GM12878 (cell line): ENCODE results near the gene PRM2. TPM values are rescaled to one million over a fixed set of nuclear protein-coding genes. Genes with fewer than 3 reads are reported as not detected.

Source experiments
- ATAC-seq: fragments of 200-7000 bp; cut with Tn5 transposase; 3 replicates; pipeline ENCODE4 v1.9.1; 2020; ENCODE audit warnings: mild to moderate bottlenecking, moderate library complexity
- BruUV-seq: library from RNA; stranded (reverse); fragments of 400-500 nt; replicated peaks from 2 replicates; lab custom pipeline; 2021; lab: Mats Ljungman, UMichigan
- CTCF ChIA-PET: fragments of 300-600 bp; sonication (Branson Sonifier 250); formaldehyde crosslinking; extraction: SDS; loops from one replicate; lab custom pipeline; 2021; ENCODE audit warnings: inconsistent platforms; lab: Yijun Ruan, JAX
- POLR2A ChIA-PET: fragments of 350-600 bp; formaldehyde crosslinking; extraction: SDS; loops from one replicate; lab custom pipeline; 2021; ENCODE audit warnings: inconsistent platforms; lab: Charles Lee
- RAD21 ChIA-PET: fragments of 300-600 bp; sonication (Branson Sonifier 250); formaldehyde crosslinking; loops from one replicate; lab custom pipeline; 2023; ENCODE audit warnings: antibody characterized with exemption; ENCODE audit not compliant: unreplicated experiment; lab: Charles Lee
- SMC1A ChIA-PET: fragments of 300-600 bp; sonication (Branson Sonifier 250); formaldehyde crosslinking; loops from one replicate; lab custom pipeline; 2023; ENCODE audit not compliant: unreplicated experiment, uncharacterized antibody; lab: Charles Lee
- DNase-seq: peaks from one replicate; pipeline ENCODE4 v3.0.0-alpha.2; 2011; ENCODE audit warnings: low read depth, low spot score
- FAIRE-seq: peaks from 3 replicates; lab custom pipeline; 2011; peaks lifted over from hg19 to GRCh38; lab: Jason Lieb, UNC
- H2AFZ ChIP-seq: 2 replicates; pipeline ENCODE4 v1.6.0; 2011; ENCODE audit warnings: low read depth, low read length, control low read depth; ENCODE audit not compliant: control insufficient read depth
- H3K27ac ChIP-seq: 2 replicates; pipeline ENCODE4 v1.5.1; 2011; ENCODE audit warnings: control low read depth; ENCODE audit not compliant: control insufficient read depth, insufficient read depth
- H3K27me3 ChIP-seq, 2 experiments: replicated peaks in 1 of 2; 2 replicates each; pipeline versions ENCODE4 v1.6.0 to v1.6.1; 2011; ENCODE audit warnings: low read length in 1 of 2; ENCODE audit not compliant: control insufficient read depth in 2 of 2, insufficient read depth in 2 of 2
- H3K36me3 ChIP-seq, 2 experiments: 2 replicates each; pipeline ENCODE4 v1.5.1; 2011; ENCODE audit warnings: low read length in 1 of 2; ENCODE audit not compliant: control insufficient read depth in 2 of 2, insufficient read depth in 2 of 2
- H3K4me1 ChIP-seq: 2 replicates; pipeline ENCODE4 v1.6.1; 2011; ENCODE audit warnings: mild to moderate bottlenecking, low read length, moderate library complexity, mixed read lengths; ENCODE audit not compliant: control insufficient read depth, insufficient read depth
- H3K4me2 ChIP-seq: 2 replicates; pipeline ENCODE4 v1.6.0; 2011; ENCODE audit warnings: control low read depth; ENCODE audit not compliant: control insufficient read depth, insufficient read depth
- H3K4me3 ChIP-seq: fragments of 200-600 bp; sonication (generic); 2 replicates; pipeline ENCODE4 v1.5.1; 2016
- H3K79me2 ChIP-seq: 2 replicates; pipeline ENCODE4 v1.6.0; 2011; ENCODE audit warnings: low read length; ENCODE audit not compliant: control insufficient read depth, insufficient read depth
- H3K9ac ChIP-seq: 2 replicates; pipeline ENCODE4 v1.8.0; 2011; ENCODE audit warnings: low read length, control low read depth, mixed read lengths; ENCODE audit not compliant: control insufficient read depth, insufficient read depth
- H3K9me3 ChIP-seq: replicated peaks from 3 replicates; pipeline ENCODE4 v1.5.1; 2011; ENCODE audit warnings: mild to moderate bottlenecking, low read length; ENCODE audit not compliant: control insufficient read depth, insufficient read depth
- H4K20me1 ChIP-seq: 2 replicates; pipeline ENCODE4 v1.6.0; 2011; ENCODE audit not compliant: control insufficient read depth, insufficient read depth
- ASH2L ChIP-seq: fragments of 300-600, 200-600 bp; sonication (generic); IDR thresholded peaks from 2 replicates; pipeline ENCODE4 v1.6.1; 2017; ENCODE audit warnings: low read depth, mild to moderate bottlenecking, borderline replicate concordance
- E2F4 ChIP-seq: IDR thresholded peaks from 2 replicates; pipeline ENCODE4 v1.6.1; 2012; ENCODE audit warnings: low read depth, low read length, improper control_type of control experiment
- FOS ChIP-seq: IDR thresholded peaks from 3 replicates; pipeline ENCODE4 v1.6.1; 2011; ENCODE audit warnings: borderline replicate concordance; ENCODE audit not compliant: insufficient read length; ENCODE audit errors: extremely low read depth
- FOXK2 ChIP-seq: fragments of 450-650 bp; IDR thresholded peaks from 2 replicates; pipeline ENCODE4 v1.6.1; 2017; ENCODE audit warnings: mild to moderate bottlenecking, moderate library complexity
- IRF3 ChIP-seq: fragments of 450-650 bp; IDR thresholded peaks from 2 replicates; pipeline ENCODE4 v1.6.1; 2014; ENCODE audit warnings: mild to moderate bottlenecking
- IRF4 ChIP-seq: IDR thresholded peaks from 2 replicates; pipeline ENCODE4 v1.6.1; 2011; ENCODE audit warnings: low read depth, low read length
- MTA2 ChIP-seq: fragments of 450-650 bp; IDR thresholded peaks from 2 replicates; pipeline ENCODE4 v1.6.1; 2016; ENCODE audit warnings: low read depth, mild to moderate bottlenecking, moderate library complexity
- NR2C1 ChIP-seq: fragments of 450-650 bp; IDR thresholded peaks from 2 replicates; pipeline ENCODE4 v1.6.1; 2017; ENCODE audit warnings: antibody characterized with exemption, mild to moderate bottlenecking, moderate library complexity
- PKNOX1 ChIP-seq: fragments of 450-650 bp; IDR thresholded peaks from 2 replicates; pipeline ENCODE4 v1.6.1; 2016; ENCODE audit warnings: mild to moderate bottlenecking
- SIN3A ChIP-seq: IDR thresholded peaks from 2 replicates; pipeline ENCODE4 v1.6.1; 2012; ENCODE audit warnings: low read depth, low read length, improper control_type of control experiment
- SMC3 ChIP-seq: IDR thresholded peaks from 2 replicates; pipeline ENCODE4 v1.6.1; 2011; ENCODE audit warnings: low read length, improper control_type of control experiment, borderline replicate concordance
- SREBF2 ChIP-seq: IDR thresholded peaks from 2 replicates; pipeline ENCODE4 v1.6.1; 2012; ENCODE audit warnings: mild to moderate bottlenecking, low read length
- TCF12 ChIP-seq: IDR thresholded peaks from 2 replicates; pipeline ENCODE4 v1.6.1; 2011; ENCODE audit warnings: low read depth, mild to moderate bottlenecking, low read length
- TCF3 ChIP-seq: IDR thresholded peaks from 2 replicates; pipeline ENCODE4 v1.6.1; 2012; ENCODE audit warnings: low read depth, mild to moderate bottlenecking, low read length, borderline replicate concordance; ENCODE audit not compliant: insufficient read depth
- USF1 ChIP-seq: IDR thresholded peaks from 2 replicates; pipeline ENCODE4 v1.6.1; 2011; ENCODE audit warnings: borderline replicate concordance, low read depth, mild to moderate bottlenecking, moderate library complexity, mixed read lengths, low read length; ENCODE audit not compliant: insufficient read depth; ENCODE audit errors: extremely low read length
- YY1 ChIP-seq: IDR thresholded peaks from 2 replicates; pipeline ENCODE4 v1.6.1; 2011; ENCODE audit warnings: low read depth, mild to moderate bottlenecking, low read length
- ZNF24 ChIP-seq: fragments of 450-650 bp; IDR thresholded peaks from 2 replicates; pipeline ENCODE4 v1.6.1; 2017; ENCODE audit warnings: antibody characterized with exemption, mild to moderate bottlenecking
- WGBS: methylation state at CpG from one replicate; pipeline ENCODE4 v1.1.6; 2016; ENCODE audit warnings: low lambda C conversion rate; ENCODE audit not compliant: insufficient replicate concordance, insufficient coverage; ENCODE audit errors: missing lambda C conversion rate; 5-methylcytosine and 5-hydroxymethylcytosine counted together
- in situ Hi-C: fragments of 300-500 bp; cut with MboI; formaldehyde crosslinking; loops from 9 replicates; pipeline ENCODE4 v1.14.3; 2018; ENCODE audit warnings: mixed read lengths
- intact Hi-C: fragments of 100-400 bp; cut with micrococcal nuclease; formaldehyde crosslinking; loops from one replicate; pipeline ENCODE4 v1.14.2; 2022; ENCODE audit not compliant: unreplicated experiment
- polyA plus RNA-seq, 11 experiments: library from polyadenylated mRNA; depleted of rRNA in 4 of 11; unstranded in 6 of 11; stranded (reverse) in 5 of 11; fragments of >200 nt; fragmentation: Nextera tagmentation in 4 of 11; fragmentation: Illumina TruSeq in 1 of 11; extraction: Ambion mirVana in 4 of 11; extraction: Trizol in 1 of 11; gene quantifications; 1 replicate in 1 of 11; 2 replicates in 10 of 11; pipeline versions ENCODE4 v1.2.1 to v1.2.3, GENCODE V29; 2011 to 2016; ENCODE audit warnings: inconsistent platforms in 2 of 11, missing spikeins in 2 of 11, low read depth in 1 of 11
- total RNA-seq, 4 experiments: library from RNA; depleted of rRNA in 3 of 4; stranded (reverse); fragments of >200 nt in 3 of 4; fragmentation: Illumina TruSeq in 1 of 4; extraction: Trizol in 1 of 4; gene quantifications; 2 replicates each; pipeline versions ENCODE4 v1.2.1 to v1.2.3, GENCODE V29; 2013 to 2021

Gene PRM2
- total and polyA plus RNA-seq, 10 of the 15 experiments (the other 5 are each of a cell fraction or from before 2014, with no cell fraction given): not detected

DNA sequence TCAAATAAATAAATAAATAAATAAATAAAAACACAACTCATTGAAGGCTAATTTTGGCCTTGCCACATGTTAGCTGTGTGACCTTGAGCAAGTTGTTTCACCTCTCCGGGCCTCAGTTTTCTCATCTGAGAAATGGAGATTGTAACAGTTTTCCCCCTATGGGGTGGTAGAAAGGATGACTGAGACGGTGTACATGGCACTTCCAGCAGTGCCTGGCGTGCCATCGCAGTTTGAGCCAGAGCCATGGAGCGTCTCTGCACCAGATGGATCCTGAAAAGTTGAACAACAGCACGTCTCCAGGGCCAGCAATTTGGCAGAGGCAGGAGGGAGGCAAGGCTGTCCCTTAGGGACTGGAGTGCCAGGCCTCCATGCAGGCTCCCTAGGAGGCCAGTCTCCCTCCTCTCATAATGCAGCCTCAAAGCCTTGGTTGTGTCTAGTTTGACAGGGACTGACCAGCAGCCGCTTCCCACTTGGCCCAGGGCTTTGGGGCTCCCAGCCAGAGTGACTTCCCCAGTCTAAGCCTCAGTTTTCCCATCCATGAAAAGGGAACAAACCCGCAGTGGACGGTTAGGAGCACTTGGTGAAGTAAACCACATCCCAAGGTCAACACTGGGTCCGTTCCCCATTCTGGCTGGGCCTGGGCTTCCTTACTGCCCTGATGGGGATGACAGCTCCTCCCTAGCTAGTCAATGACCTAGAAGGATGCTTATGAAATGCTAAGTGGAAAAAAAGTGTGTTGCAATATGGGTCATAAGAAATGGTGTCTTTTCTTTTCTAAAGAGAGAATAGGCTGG lies 39.6 kb downstream of the PRM2 start:
- no peak for FAIRE-seq
- H3K9me3 ChIP-seq: no peaks in the 10 kb centered on the region
- peaks cover 22% of the 10 kb centered on the region for H3K4me1 ChIP-seq
- in situ Hi-C loops (no loop called here), intact Hi-C loops (no loop called here)
- BruUV-seq: no TSS peak
- no peak overlapping the region for H3K4me3 ChIP-seq
- no peak for ATAC-seq
- no peak overlapping the region for H3K4me2 ChIP-seq
- WGBS: 70% methylated on average over 10 of the region's 10 CpGs
- CTCF ChIA-PET: interaction anchor here (0.6 to 1.9 kb wide), 6 partner anchors 16 to 272 kb away, joined by 3 to 7 read pairs (median 4); partner anchors contain the start of gene SOCS1
- H3K27ac ChIP-seq: no peak overlapping the region
- no peaks in the 10 kb centered on the region for H3K36me3 ChIP-seq
- no peak for DNase-seq
- H3K27me3 ChIP-seq: no peaks in the 10 kb centered on the region
- SMC1A ChIA-PET: interaction anchor here (0.9 to 2.2 kb wide), 8 partner anchors 9 to 62 kb away, joined by 3 to 12 read pairs (median 4); partner anchors contain the start of gene SOCS1
- POLR2A ChIA-PET: interaction anchor here (0.6 to 3.1 kb wide), 9 partner anchors 10 to 79 kb away, joined by 3 to 12 read pairs (median 6); partner anchors contain the start of gene SOCS1
- H3K9ac ChIP-seq: no peak overlapping the region
- no peaks in the 10 kb centered on the region for H3K79me2 ChIP-seq
- no peak overlapping the region for H2AFZ ChIP-seq
- RAD21 ChIA-PET: interaction anchor here (0.9 to 2.3 kb wide), 5 partner anchors 9 to 19 kb away, joined by 3 to 7 read pairs (median 3); no protein-coding TSS in a partner anchor
- H4K20me1 ChIP-seq: no peaks in the 10 kb centered on the region
- TF ChIP-seq YY1: no peak
- TF ChIP-seq IRF4: no peak
- no peak for TF ChIP-seq USF1
- TF ChIP-seq TCF12: no peak
- no peak for TF ChIP-seq TCF3
- no peak for TF ChIP-seq MTA2
- TF ChIP-seq ASH2L: no peak
- no peak for TF ChIP-seq E2F4
- no peak for TF ChIP-seq FOXK2
- TF ChIP-seq SREBF2: no peak
- TF ChIP-seq PKNOX1: no peak
- no peak for TF ChIP-seq IRF3
- TF ChIP-seq ZNF24: no peak
- no peak for TF ChIP-seq SMC3
- no peak for TF ChIP-seq NR2C1
- TF ChIP-seq SIN3A: no peak
- no peak for TF ChIP-seq FOS
